GM04503 (cell line): Measurements from ENCODE around the gene CDNF.

ENCODE experiments used
- DNase-seq: peaks from one replicate; pipeline ENCODE4 v3.0.0-alpha.2; 2012; ENCODE audit warnings: low read depth

CDNF gene

DNA sequence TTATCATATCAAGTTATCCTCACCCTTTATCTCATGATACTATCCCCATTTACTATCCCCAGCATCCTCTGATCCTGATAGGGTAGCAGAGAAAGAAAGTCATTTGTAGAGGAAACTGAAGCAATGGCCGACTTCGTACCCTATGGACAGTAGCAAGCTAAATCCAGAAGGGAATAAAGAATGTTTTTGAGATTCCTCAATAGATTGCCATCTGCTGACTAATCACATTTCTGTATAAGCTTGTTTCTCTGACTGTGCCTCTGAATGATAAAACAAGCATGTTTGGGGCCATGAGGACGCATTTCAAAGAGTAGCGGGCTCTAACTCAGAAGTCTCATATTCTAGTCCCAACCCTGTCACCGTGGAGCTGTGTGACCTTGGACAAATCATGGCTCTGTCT, 49.9 kb downstream of the CDNF start:
- DNase-seq: no peak

- no peak for DNase-seq
These were observed 53.3 kb downstream of the CDNF start for GRCh38 chr10:14784459-14785055.

GRCh38 chr10:14782691-14783363, 55.0 kb downstream of the CDNF start:
- DNase-seq: no peak

GRCh38 chr10:14781763-14782162, 56.1 kb downstream of the CDNF start:
- DNase-seq: no peak

- DNase-seq: peak; percentile 39
These were observed 58.7 kb downstream of the CDNF start for GRCh38 chr10:14779001-14779651.

- no peak for DNase-seq
These were observed 61.3 kb downstream of the CDNF start for GRCh38 chr10:14776546-14776945.

GRCh38 chr10:14775656-14776055, 62.2 kb downstream of the CDNF start:
- DNase-seq: no peak

- DNase-seq: no peak
These were observed 63.0 kb downstream of the CDNF start, which contains the start of gene FAM107B for GRCh38 chr10:14774797-14775196. Gene FAM107B, minus strand, starts transcription at chr10:14774897. Its CDS starts 234 bp downstream, at chr10:14774663.

- DNase-seq: no peak
These were observed 63.6 kb downstream of the CDNF start for GRCh38 chr10:14774214-14774580.

DNA sequence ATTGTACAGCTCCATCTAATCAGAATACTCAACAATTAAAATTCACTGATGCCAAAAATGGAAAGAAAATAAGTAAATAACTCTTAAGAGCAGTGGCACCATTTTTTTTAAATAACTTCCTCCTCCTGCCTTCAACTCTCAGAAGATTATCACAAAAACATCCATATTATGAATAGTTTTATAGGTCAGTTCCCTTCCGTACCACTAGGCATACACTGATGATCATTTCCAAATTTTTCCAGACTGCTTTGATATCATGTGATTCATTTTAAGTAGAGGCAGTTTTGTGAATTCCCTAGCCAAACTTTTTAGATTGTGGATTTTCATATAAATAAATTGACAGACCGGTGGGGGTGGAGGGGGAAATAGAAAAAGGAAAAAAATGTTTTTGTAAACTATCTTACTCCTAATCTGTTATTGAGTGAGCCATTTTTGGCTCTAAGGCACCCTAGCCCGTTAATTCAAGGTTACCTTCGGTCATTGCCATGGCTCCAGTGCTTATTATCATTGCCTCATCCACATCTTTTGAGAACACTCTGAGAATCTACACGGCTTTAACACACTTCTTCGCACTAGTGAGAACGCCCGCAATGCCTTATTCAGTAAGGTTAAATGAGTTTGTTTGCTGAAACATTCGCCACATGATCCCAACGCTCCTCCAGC, 64.2 kb downstream of the CDNF start:
- no peak for DNase-seq

- DNase-seq: no peak
These were observed 65.4 kb downstream of the CDNF start for GRCh38 chr10:14772399-14772798.

- no peak for DNase-seq
These were observed 66.9 kb downstream of the CDNF start for GRCh38 chr10:14770927-14771326.
